GM21576 (cell line): Measurements from ENCODE around the gene ST7.
A peak's percentile ranks its signal among the peaks of the same experiment; 100 is the strongest.
"Not testable (repeated sequence)": the region's sequence is repeated elsewhere in the genome, so short reads cannot be mapped to it uniquely, and the experiment has no call there.

Experiments used
- ATAC-seq: cut with Tn5 transposase; IDR thresholded peaks from one replicate; pipeline ENCODE4 v1.9.1; 2021; ENCODE audit warnings: mild to moderate bottlenecking, moderate library complexity; ENCODE audit not compliant: unreplicated experiment

ST7 gene

GRCh38 chr7:116971869-116972268, 18.6 kb downstream of the ST7 start:
- no peak for ATAC-seq

DNA sequence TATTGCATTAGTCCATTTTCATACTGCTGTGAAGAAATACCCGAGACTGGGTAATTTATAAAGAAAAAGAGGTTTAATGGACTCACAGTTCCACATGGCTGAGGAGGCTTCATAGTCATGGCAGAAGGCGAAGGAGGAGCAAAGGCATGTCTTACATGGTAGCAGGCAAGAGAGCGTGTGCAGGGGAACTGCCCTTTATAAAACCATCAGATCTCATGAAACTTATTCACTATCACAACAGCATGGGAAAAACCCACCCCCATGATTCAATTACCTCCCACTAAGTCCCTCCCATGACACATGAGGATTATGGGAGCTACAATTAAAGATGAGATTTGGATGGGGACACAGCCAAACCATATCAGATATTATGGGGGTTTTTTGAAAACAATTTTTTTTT, 21.7 kb downstream of the ST7 start:
- ATAC-seq: not testable (repeated sequence)

GRCh38 chr7:116977172-116977571, 23.9 kb downstream of the ST7 start:
- ATAC-seq: no peak

GRCh38 chr7:116978006-116978405, 24.7 kb downstream of the ST7 start:
- no peak for ATAC-seq

GRCh38 chr7:116979430-116979829, 26.1 kb downstream of the ST7 start:
- no peak for ATAC-seq

- no peak for ATAC-seq
Measured at GRCh38 chr7:116980354-116980753, 27.1 kb downstream of the ST7 start.

- ATAC-seq: no peak
Measured at GRCh38 chr7:116981939-116982338, 28.6 kb downstream of the ST7 start.

GRCh38 chr7:116984511-116984910, 31.2 kb downstream of the ST7 start:
- ATAC-seq: no peak

DNA sequence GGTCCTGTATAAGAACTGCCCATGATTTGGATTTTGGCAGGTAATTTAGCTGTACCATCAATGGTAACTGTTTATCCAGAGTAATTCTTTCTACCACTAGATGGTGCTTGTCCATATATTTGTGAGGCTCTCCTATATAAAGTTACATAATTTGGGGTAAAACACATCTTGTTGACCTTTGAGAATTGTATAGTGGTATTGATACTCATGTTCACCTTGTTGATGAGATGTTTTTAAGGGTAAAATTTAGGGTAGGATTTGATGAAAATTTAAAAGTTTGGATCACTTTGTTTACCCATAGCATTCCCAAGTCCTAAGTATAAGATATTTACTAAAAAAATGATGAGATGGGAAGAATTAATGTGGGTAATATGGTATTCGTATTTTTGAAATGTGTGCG, 31.6 kb downstream of the ST7 start:
- peak; percentile 43 for ATAC-seq

- no peak for ATAC-seq
Measured at GRCh38 chr7:116985575-116985974, 32.3 kb downstream of the ST7 start.

GRCh38 chr7:116986611-116987565, 33.6 kb downstream of the ST7 start:
- ATAC-seq: no peak

GRCh38 chr7:116988363-116988989, 35.2 kb downstream of the ST7 start:
- ATAC-seq: no peak

DNA sequence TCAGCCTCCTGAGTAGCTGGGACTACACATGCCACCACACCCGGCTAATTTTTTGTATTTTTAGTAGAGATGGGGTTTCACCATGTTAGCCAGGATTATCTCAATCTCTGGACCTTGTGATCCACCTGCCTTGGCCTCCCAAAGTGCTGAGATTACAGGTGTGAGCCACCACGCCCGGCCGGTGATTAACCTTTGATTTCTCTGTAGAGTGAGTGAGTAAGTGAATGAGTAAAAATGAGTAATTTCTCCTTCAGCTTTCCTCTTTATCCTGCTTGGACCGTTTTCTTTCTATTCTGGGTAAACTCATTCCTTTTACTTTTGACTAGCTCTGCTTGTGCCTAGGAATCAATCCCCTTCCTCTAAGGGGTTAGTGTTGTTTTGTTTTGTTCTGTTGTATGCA, 36.8 kb downstream of the ST7 start:
- ATAC-seq: no peak

DNA sequence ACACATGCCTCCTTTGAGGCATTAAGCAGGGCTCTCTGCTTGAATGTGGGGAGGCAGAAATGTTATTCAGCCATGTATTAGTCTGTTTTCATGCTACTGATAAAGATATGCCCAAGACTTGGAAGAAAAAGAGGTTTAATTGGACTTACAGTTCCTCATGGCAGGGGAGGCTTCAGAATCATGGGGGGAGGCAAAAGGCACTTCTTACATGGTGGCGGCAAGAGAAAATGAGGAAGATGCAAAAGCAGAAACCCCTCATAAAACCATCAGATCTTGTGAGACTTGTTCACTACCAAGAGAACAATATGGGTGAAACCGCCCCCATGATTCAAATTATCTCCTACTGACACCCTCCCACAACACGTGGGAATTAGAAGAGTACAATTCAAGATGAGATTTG, 37.9 kb downstream of the ST7 start:
- no peak for ATAC-seq

- no peak for ATAC-seq
Measured at GRCh38 chr7:116994611-116995010, 41.3 kb downstream of the ST7 start.

- no peak for ATAC-seq
Measured at GRCh38 chr7:116997972-116998371, 44.7 kb downstream of the ST7 start.

DNA sequence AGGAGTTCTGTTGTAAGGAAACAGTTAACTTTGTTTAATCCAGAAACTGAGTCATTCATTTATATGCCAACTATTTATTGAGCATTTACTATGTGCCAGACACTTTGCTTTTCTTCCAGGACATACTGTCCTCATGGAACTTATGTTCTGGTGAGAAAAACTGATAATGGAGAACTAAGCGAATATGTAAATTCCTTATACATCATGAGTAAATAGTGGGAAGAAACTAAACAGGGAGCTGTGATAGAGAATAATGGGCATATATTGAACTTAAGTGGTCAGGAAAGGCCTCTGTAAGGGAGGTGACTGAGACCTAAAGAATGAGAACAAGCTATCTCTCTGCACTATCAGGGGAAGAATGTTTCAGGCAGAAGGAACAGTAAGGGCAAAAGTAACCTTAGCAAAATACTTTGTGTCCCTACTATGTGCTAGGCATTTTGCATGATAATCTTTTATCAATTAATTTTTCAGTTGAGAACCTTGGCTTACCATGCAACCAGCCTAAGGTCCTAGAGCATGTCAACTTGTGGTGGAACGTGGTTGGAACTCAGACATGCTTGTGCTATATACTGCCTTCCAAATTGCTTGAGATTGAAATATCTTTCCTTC, 45.4 kb downstream of the ST7 start:
- ATAC-seq: no peak

DNA sequence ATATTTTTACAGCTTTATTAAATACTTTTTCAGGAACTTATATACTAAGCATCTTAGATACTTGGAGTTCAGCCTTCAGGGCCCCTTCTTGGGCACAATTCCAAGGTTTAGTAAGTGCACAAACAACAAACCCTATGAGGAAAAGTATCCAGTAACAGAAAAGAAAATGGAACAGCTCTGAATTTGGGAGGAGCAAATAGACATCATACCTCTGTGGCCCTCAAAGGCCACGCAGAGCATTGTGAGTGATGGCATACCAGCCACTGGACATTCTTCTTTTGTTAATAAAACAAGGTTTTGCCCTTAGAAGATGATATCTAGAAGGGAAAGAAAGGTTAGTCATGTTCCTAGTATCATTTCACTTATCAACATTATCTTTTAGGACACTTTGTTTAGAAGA, 46.0 kb downstream of the ST7 start:
- ATAC-seq: no peak

DNA sequence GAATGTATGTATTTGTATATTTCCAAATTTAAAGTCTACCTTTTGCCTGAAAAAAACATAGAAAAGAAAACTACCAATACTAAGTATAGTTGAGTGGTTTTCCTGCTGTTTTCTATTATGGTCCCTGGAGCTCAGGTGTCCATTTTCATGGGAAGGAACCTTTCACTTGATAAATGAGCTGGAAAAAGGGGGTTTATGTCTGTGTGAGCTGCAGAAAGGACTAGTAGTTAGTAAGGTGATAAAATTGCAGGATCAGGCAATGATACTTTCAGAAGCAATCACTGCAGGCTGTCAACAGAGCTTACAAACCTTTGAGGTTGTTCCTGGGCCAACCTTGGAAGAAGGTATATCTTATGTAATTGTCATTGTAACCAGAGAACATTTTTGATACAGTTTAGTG, 48.0 kb downstream of the ST7 start:
- ATAC-seq: no peak

- no peak for ATAC-seq
Measured at GRCh38 chr7:117004899-117005298, 51.6 kb downstream of the ST7 start.

- ATAC-seq: no peak
Measured at GRCh38 chr7:117005449-117005848, 52.1 kb downstream of the ST7 start.
